Bronchial epithelial cell (primary cell): Measurements from ENCODE around the gene ENSA. TPM values are rescaled to one million over a fixed set of nuclear protein-coding genes. Genes with fewer than 3 reads are reported as not detected.

Source experiments
- DNase-seq: peaks from one replicate; pipeline ENCODE4 v3.0.0-alpha.2; 2010; ENCODE audit warnings: low read depth
- FAIRE-seq: peaks from 2 replicates; lab custom pipeline; 2011; peaks lifted over from hg19 to GRCh38; lab: Jason Lieb, UNC
- H3K27me3 ChIP-seq: 2 replicates; pipeline ENCODE4 v1.5.1; 2011; ENCODE audit warnings: low read length; ENCODE audit not compliant: control insufficient read depth, insufficient read depth
- H3K36me3 ChIP-seq: 2 replicates; pipeline ENCODE4 v1.5.1; 2011; ENCODE audit warnings: low read length; ENCODE audit not compliant: control insufficient read depth, insufficient read depth
- H3K4me3 ChIP-seq: 2 replicates; pipeline ENCODE4 v1.5.1; 2011; ENCODE audit warnings: mild to moderate bottlenecking, low read depth, low read length, control low read depth
- CTCF ChIP-seq: IDR thresholded peaks from 2 replicates; pipeline ENCODE4 v1.5.1; 2011; ENCODE audit warnings: mild to moderate bottlenecking, moderate library complexity, low read length, control low read depth, inconsistent platforms; ENCODE audit not compliant: insufficient read depth, severe bottlenecking
- total RNA-seq: library from RNA; depleted of rRNA; stranded (reverse); fragments of >200 nt; gene quantifications from 2 replicates; pipeline ENCODE4 v1.2.1, GENCODE V29; 2014

ENSA gene
- total RNA-seq: 123 and 124 TPM in 2 replicates

GRCh38 chr1:150629115-150629928 lies at the start of gene ENSA:
Gene ENSA, minus strand, starts transcription at chr1:150629612. Its CDS starts 142 bp downstream, at chr1:150629470.
- no peak for TF ChIP-seq CTCF
- no peak for FAIRE-seq

GRCh38 chr1:150678988-150679387 lies 49.6 kb upstream of the ENSA start:
- no peak for TF ChIP-seq CTCF

More at GRCh38 chr1:150629115-150629928, at the start of gene ENSA:
- peak; percentile 99 for DNase-seq
- no peaks in the 10 kb centered on the region for H3K27me3 ChIP-seq
- peak within 1 kb of the TSS; percentile 52 for H3K4me3 ChIP-seq
- H3K36me3 ChIP-seq: no peaks in the 10 kb centered on the region

GRCh38 chr1:150674881-150675280 lies 45.5 kb upstream of the ENSA start:
- FAIRE-seq (no peak), DNase-seq (no peak)
- no peak overlapping the region for H3K4me3 ChIP-seq
- H3K27me3 ChIP-seq: no peaks in the 10 kb centered on the region
- no peak for TF ChIP-seq CTCF
- no peaks in the 10 kb centered on the region for H3K36me3 ChIP-seq

More at GRCh38 chr1:150678988-150679387, 49.6 kb upstream of the ENSA start:
- no peak for DNase-seq
- no peaks in the 10 kb centered on the region for H3K36me3 ChIP-seq
- H3K4me3 ChIP-seq: no peak overlapping the region
- no peaks in the 10 kb centered on the region for H3K27me3 ChIP-seq
- FAIRE-seq: no peak

GRCh38 chr1:150663321-150663720 lies 33.9 kb upstream of the ENSA start:
- no peak overlapping the region for H3K4me3 ChIP-seq
- H3K36me3 ChIP-seq: peaks cover 2% of the 10 kb centered on the region
- H3K27me3 ChIP-seq: no peaks in the 10 kb centered on the region
- no peak for TF ChIP-seq CTCF
- no peak for FAIRE-seq
- DNase-seq: no peak

GRCh38 chr1:150662811-150663210 lies 33.4 kb upstream of the ENSA start:
- H3K27me3 ChIP-seq: no peaks in the 10 kb centered on the region
- no peak for TF ChIP-seq CTCF
- DNase-seq (no peak), FAIRE-seq (no peak)
- H3K36me3 ChIP-seq: peaks cover 4% of the 10 kb centered on the region
- H3K4me3 ChIP-seq: no peak overlapping the region
